T-helper 1 cell treated with Interleukin-12 subunit alpha and Interleukin-12 subunit beta and Interleukin-4 antibody, amounts not matched to agents 30 μg/mL and 1 μg/mL, for 36 hours (primary cell): Measurements from ENCODE around the gene LYL1.

Experiments
- H3K27ac Mint-ChIP-seq: one replicate; pipeline ENCODE4 v1.8.0; 2021; ENCODE audit warnings: mild to moderate bottlenecking, mixed read lengths
- H3K27me3 Mint-ChIP-seq: one replicate; pipeline ENCODE4 v1.8.0; 2021; ENCODE audit warnings: low read depth, mixed read lengths
- H3K36me3 Mint-ChIP-seq: one replicate; pipeline ENCODE4 v1.8.0; 2021; ENCODE audit warnings: low read depth, mixed read lengths
- H3K4me1 Mint-ChIP-seq: one replicate; pipeline ENCODE4 v1.8.0; 2021; ENCODE audit warnings: low read depth, mixed read lengths
- H3K4me3 Mint-ChIP-seq: one replicate; pipeline ENCODE4 v1.8.0; 2021; ENCODE audit warnings: mild to moderate bottlenecking, moderate library complexity, mixed read lengths
- H3K9me3 Mint-ChIP-seq: one replicate; pipeline ENCODE4 v1.8.0; 2021; ENCODE audit warnings: mixed read lengths

LYL1 gene

DNA sequence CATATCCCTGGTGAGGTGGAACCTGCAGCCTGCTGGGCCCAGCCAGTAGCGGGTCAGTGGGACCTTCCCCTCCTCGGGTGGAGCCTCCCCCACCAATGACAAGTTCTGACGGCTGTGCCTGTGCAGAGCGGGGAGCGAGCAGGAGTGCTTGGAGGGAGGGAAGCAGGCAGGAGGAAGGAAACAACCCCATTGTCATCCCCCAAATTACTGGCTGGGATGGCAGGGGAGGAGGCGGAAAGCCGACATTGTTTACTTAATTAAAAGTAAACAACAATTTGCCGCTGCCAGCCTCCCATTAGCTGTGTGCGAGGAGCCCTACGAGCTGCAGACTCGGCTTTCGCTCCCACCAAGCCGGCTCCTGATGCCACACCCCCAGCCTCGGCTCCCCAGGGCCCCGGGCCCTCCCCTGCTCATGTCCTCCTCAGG lies 45.5 kb downstream of the LYL1 start:
- Mint-ChIP-seq H3K4me3 (no peak overlapping the region), H3K27me3 (peaks cover 22% of the 10 kb centered on the region), H3K36me3 (no peaks in the 10 kb centered on the region), H3K9me3 (no peaks in the 10 kb centered on the region), H3K27ac (no peak overlapping the region), H3K4me1 (peaks cover 2% of the 10 kb centered on the region)

DNA sequence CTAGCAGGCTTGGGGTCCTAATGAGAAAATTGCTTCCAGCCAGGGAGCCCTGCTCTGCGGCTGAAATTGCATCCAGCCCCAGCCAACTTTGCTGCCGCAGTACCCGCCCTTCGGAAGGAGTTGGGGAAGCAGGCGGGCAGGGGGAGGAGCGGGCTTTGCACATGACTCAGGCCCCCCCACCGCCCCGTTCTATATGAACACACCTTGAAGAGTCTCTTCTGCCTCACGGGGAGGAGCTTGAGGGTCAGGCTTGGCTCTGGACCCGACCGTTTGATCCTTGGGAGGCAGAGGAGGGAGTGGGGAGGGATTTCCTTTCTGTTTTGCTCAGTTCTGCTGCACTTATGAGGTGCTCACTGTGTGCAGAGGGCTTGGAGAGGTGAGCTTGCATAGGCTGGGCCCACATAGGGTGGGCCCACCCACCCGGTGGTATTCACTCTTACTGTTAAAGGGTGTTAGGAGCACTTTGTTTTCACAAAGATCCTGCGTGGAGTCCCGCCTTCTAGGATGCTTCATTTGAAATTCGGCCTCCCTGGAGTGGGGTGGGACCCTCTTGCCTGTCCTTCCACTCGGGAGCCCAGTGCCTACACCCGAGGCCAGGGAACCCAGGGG lies 46.5 kb downstream of the LYL1 start:
- Mint-ChIP-seq H3K36me3 (no peaks in the 10 kb centered on the region), H3K4me1 (peaks cover 5% of the 10 kb centered on the region), H3K9me3 (no peaks in the 10 kb centered on the region), H3K27ac (no peak overlapping the region), H3K27me3 (peaks cover 22% of the 10 kb centered on the region), H3K4me3 (no peak overlapping the region)

DNA sequence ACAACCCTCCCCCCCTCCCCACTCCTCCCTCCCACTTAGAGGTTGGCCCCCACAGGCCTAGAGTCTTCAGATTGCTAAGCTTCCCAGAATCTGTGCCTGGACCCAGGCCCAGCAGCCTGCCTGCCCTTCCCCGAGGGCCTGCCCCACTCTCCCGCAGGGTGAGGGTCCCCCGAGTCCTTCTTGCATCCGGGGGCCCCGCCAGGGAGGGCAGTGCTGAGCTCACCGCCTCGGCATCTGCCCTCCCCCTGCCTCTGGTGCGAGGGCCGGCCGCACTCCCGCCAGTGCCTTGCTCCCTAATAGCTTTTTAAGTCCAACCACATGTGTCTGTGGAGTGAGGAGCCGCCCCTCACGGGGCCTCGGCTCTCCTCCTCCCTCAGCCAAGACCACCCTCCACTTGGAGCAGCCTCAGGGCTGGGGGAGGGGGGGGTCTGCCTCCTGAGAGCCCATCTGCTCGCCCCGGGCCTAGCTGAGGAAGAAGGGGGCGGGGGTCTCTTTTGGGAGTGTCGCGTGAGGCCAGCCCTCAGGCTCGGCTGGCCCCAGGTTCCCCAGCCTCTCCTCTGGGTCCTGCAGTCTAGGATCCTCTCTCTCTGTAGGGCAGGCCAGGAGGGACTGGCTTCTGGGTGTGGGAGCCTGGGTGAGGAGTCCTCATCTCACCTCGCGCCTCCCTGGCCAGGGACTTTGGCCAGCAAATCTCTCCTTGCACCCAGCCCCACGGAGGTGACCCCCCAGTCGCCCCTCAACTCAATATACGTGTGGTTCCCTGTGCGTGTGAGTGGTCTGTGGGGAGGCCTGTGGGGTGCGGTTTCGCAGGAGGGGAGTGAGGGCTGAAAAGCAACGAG lies 47.2 kb downstream of the LYL1 start:
- H3K4me3 Mint-ChIP-seq, result no peak overlapping the region
- peaks cover 15% of the 10 kb centered on the region for H3K27me3 Mint-ChIP-seq

DNA sequence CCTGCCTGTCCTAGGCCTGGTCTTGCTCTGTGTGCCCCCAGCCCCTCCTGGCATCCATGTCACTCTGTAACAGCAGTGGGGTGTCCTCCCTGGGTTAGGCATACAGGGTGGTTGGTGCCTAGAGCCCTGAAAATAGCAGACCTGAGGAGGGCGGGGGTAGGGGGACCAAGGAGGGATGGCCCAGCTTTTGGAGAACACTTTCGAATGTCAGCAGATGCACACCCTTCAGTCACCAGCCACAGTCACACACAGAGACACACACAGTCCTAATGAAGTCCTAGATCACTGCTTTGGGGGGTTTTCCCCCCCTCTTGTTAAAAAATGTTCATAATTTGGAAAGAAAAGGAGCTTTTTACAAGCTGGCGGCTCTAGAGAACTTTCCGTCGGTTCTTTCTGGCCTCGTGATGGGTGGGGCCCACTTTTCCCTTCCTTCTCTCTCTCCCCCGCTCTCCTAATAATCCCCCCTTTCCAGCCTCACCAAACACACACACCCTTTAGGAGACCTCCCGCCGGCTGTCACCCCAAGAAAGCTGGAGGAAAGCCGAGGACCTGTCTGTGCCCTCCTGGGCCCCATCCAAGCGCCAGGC lies 47.9 kb downstream of the LYL1 start:
- no peak overlapping the region for H3K27ac Mint-ChIP-seq

More for the DNA sequence above, 47.2 kb downstream of the LYL1 start:
- no peaks in the 10 kb centered on the region for H3K36me3 Mint-ChIP-seq
- H3K27ac Mint-ChIP-seq, result no peak overlapping the region
- H3K9me3 Mint-ChIP-seq, result no peaks in the 10 kb centered on the region
- peaks cover 5% of the 10 kb centered on the region for H3K4me1 Mint-ChIP-seq

DNA sequence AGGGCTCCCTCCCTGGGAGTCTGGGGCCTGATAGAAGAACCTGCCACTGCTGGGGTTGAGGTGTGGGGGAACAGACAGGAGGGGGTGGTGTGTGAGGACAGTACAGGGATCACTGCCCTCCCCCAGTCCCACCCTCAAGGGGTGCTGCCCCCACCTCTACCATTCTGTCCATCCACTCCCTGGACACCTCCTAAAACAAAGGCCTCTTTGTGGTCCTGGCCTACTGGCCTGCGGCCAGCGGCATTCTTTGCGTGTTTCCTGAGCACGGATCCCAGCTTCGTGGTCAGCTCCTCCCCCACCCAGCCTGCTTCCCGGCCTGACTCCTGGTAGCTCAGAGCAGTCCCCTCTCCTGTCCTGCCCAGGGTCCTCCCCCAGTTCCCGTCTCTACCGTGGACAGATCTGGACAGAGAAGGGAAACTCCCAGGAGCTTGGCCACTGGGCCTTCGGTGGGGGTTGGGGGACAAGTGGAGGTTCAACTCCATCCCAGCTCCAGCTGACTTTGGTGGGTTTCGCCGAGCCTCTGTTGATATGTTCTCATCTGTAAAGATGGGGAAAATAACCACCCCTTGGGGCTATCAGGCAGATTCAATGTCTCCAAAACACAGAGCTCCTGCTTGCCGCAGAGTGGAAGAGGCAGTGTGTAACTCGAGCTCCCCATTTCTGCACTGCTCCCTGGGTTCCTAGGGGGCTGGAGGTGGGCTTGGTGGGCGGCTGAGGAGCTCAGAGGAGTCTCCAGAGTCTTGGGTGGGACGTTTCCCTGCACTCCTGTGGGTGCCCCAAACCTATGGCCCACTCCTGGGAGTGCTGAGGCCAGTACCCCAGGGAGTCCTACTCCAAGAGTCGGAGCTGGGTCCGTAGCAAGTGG lies 48.7 kb downstream of the LYL1 start:
- H3K27me3 Mint-ChIP-seq, result peaks cover 11% of the 10 kb centered on the region
- peaks cover 5% of the 10 kb centered on the region for H3K4me1 Mint-ChIP-seq
- H3K36me3 Mint-ChIP-seq, result no peaks in the 10 kb centered on the region
- no peaks in the 10 kb centered on the region for H3K9me3 Mint-ChIP-seq
- no peak overlapping the region for H3K4me3 Mint-ChIP-seq
- no peak overlapping the region for H3K27ac Mint-ChIP-seq

More for the DNA sequence above, 47.9 kb downstream of the LYL1 start:
- Mint-ChIP-seq H3K27me3 (peaks cover 15% of the 10 kb centered on the region), H3K36me3 (no peaks in the 10 kb centered on the region), H3K9me3 (no peaks in the 10 kb centered on the region), H3K4me3 (no peak overlapping the region), H3K4me1 (peaks cover 5% of the 10 kb centered on the region)

DNA sequence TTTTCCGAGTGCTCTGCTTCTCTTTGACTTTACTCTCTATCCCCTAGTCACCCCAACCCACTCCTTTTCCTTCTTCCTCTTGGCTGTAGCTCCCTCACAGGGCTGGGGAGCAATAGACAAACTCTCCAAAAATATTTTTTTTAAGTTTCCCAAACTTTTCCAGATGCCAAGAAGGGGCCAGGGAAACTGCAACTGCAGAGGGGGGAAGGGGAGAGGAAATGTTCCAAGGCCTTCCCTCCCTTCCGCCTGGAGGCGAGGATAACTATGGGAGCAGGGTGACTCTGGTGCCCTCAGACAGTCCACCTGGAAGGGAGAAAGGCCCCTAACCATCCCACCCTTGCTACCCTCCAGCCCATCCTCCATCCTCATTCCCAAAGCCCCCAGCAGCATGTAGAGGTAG lies 49.4 kb downstream of the LYL1 start:
- Mint-ChIP-seq H3K4me3 (no peak overlapping the region), H3K9me3 (no peaks in the 10 kb centered on the region), H3K27me3 (peaks cover 12% of the 10 kb centered on the region), H3K36me3 (no peaks in the 10 kb centered on the region), H3K4me1 (peaks cover 5% of the 10 kb centered on the region), H3K27ac (no peak overlapping the region)

DNA sequence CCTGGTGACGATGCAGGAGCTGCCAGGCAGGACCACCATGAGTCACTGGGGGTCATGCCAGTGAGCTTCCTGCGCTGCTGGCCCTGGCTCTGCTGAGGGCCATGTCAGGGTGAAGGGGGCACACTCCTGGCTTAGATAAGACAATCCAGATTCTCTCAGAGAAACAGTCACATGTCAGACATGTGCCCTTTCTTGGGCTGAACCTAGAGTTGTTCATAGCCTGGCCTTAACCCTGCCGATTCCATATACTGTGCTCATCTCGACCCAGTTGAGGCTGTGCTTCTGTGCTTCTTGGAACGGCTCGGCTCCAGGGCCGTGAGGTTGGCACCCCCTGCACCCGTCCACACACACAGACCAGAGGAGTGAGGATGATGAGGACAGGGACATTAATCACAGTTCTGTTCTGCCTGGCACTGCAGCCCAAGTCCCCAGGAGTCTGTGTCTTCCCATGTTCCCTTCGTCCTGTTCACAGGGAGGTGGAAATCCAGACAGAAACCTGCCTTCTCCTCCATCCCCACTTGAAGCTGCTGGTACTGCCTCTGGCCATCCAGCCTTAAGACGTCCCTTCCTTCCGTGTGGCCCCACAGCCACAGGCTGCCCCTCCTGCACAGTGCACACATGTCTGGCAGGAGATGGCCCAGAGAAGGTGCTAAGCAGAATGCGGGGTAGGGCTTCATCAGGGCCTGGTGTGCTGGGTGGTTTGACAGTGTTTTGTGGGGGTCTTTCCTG lies 50.0 kb downstream of the LYL1 start:
- peaks cover 5% of the 10 kb centered on the region for H3K4me1 Mint-ChIP-seq

DNA sequence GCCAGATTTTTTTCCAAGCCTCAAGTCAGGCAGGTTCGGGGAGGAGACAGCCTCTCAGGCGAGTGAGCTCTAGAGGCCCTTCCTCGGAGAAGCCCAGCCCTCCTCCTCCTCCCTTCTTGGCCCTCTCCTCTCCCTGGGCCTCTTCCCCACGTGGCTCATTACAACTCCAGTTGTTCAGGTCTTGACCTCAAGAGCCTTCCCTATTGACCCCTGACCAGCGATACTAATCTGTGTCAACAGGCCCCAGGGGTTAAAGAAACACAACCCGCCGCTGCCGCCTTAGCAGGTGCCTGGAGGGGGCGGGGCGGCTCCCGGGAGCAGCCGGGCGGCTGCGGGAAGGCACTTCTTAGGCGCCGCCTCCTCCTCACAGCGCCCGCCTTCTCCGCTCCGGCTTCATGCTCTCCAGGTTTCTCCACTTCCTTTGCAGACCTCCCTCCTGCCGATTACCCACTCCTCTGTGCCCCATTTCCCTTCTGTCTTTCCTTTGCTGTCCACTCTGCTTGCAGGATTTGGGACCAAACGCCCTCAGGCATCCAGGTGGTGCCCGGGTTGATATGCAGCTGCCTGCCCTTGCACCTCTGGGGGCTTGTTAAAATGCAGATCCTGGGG lies 51.0 kb downstream of the LYL1 start:
- Mint-ChIP-seq H3K9me3 (no peaks in the 10 kb centered on the region), H3K4me3 (no peak overlapping the region), H3K27ac (no peak overlapping the region), H3K27me3 (peaks cover 17% of the 10 kb centered on the region), H3K36me3 (no peaks in the 10 kb centered on the region), H3K4me1 (peaks cover 5% of the 10 kb centered on the region)

More for the DNA sequence above, 50.0 kb downstream of the LYL1 start:
- Mint-ChIP-seq H3K9me3 (no peaks in the 10 kb centered on the region), H3K4me3 (no peak overlapping the region), H3K27ac (no peak overlapping the region), H3K27me3 (peaks cover 17% of the 10 kb centered on the region), H3K36me3 (no peaks in the 10 kb centered on the region)

DNA sequence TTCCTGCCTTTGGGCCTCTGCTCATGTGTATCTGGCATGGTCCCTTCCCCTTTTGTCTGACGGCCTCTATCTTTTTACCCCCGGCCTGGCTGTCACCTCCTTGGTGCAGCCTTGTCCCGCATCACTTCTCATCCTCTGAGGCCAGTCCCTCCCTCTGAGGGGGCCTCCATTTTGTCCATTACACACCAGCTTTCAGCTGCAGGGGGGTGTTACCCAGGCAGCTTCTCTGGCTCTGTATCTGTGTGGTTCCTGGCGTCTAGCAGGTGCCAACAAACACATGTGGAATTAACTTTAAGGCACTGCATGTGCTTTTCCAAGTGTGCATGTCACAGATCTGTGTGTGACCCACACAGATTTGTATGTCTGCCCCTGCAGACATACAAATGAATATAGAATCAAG lies 52.4 kb downstream of the LYL1 start:
- Mint-ChIP-seq H3K4me1 (peaks cover 5% of the 10 kb centered on the region), H3K27ac (no peak overlapping the region), H3K27me3 (peaks cover 17% of the 10 kb centered on the region), H3K9me3 (no peaks in the 10 kb centered on the region), H3K4me3 (no peak overlapping the region), H3K36me3 (no peaks in the 10 kb centered on the region)
